SK-N-SH (cell line): Measurements from ENCODE around the gene MAGI2. TPM values are rescaled to one million over a fixed set of nuclear protein-coding genes. Genes with fewer than 3 reads are reported as not detected.

Source experiments
- CTCF ChIA-PET: fragments of 300-600, 350-600 bp; formaldehyde crosslinking; extraction: SDS; loops from one replicate; lab custom pipeline; 2021; lab: Yijun Ruan, JAX
- POLR2A ChIA-PET: fragments of 350-600 bp; sonication (Branson Sonifier 250); formaldehyde crosslinking; extraction: SDS; loops from one replicate; lab custom pipeline; 2020; ENCODE audit warnings: antibody characterized with exemption, inconsistent platforms; lab: Yijun Ruan, JAX
- DNase-seq: peaks from one replicate; pipeline ENCODE4 v3.0.0; 2012
- H2AFZ ChIP-seq: fragments of 200-600 bp; sonication (generic); 2 replicates; pipeline ENCODE4 v1.8.1; 2016; ENCODE audit warnings: antibody characterized with exemption, mild to moderate bottlenecking, low read depth
- H3F3A ChIP-seq: fragments of 200-600 bp; sonication (generic); replicated peaks from 2 replicates; pipeline ENCODE3; 2016; ENCODE audit warnings: antibody characterized with exemption, mild to moderate bottlenecking; ENCODE audit not compliant: insufficient read depth
- H3K27ac ChIP-seq, 2 experiments: fragments of 200-500 bp in 1 of 2; fragments of 200-600 bp in 1 of 2; sonication (Bioruptor generic) in 1 of 2; sonication (generic), shearing (Covaris generic) in 1 of 2; 2 replicates each; pipeline versions ENCODE4 v1.5.1 to v1.6.1; 2014 to 2016; ENCODE audit warnings: low read depth in 2 of 2, inconsistent platforms in 1 of 2, low read length in 1 of 2, mild to moderate bottlenecking in 1 of 2, mixed read lengths in 1 of 2
- H3K27me3 ChIP-seq: fragments of 200-600 bp; sonication (generic), shearing (Covaris generic); 2 replicates; pipeline ENCODE4 v1.6.1; 2016; ENCODE audit warnings: mixed run types; ENCODE audit not compliant: insufficient read depth
- H3K36me3 ChIP-seq, 2 experiments: fragments of 200-500 bp in 1 of 2; fragments of 200-600 bp in 1 of 2; sonication (Bioruptor generic) in 1 of 2; sonication (generic) in 1 of 2; replicated peaks in 1 of 2; 2 replicates each; pipeline versions ENCODE3 to v1.5.1; 2014 to 2016; ENCODE audit warnings: low read length in 1 of 2, mild to moderate bottlenecking in 1 of 2; ENCODE audit not compliant: insufficient read depth in 2 of 2, control insufficient read depth in 1 of 2
- H3K4me1 ChIP-seq, 2 experiments: fragments of 200-500 bp in 1 of 2; fragments of 200-600 bp in 1 of 2; sonication (Bioruptor generic) in 1 of 2; sonication (generic), shearing (Covaris generic) in 1 of 2; 2 replicates each; pipeline versions ENCODE4 v1.5.1 to v1.6.1; 2014 to 2016; ENCODE audit warnings: low read depth in 1 of 2, low read length in 1 of 2, mixed run types in 1 of 2; ENCODE audit not compliant: insufficient read depth in 2 of 2, control insufficient read depth in 1 of 2
- H3K4me2 ChIP-seq: fragments of 200-600 bp; sonication (generic), shearing (Covaris generic); 2 replicates; pipeline ENCODE4 v1.6.1; 2017; ENCODE audit warnings: mixed run types
- H3K4me3 ChIP-seq, 2 experiments: fragments of 200-500 bp in 1 of 2; fragments of 200-600 bp in 1 of 2; sonication (Bioruptor generic) in 1 of 2; sonication (generic), shearing (Covaris generic) in 1 of 2; 2 replicates each; pipeline versions ENCODE4 v1.5.1 to v1.8.1; 2014 to 2016; ENCODE audit warnings: low read depth in 2 of 2, inconsistent platforms in 1 of 2, low read length in 1 of 2, mild to moderate bottlenecking in 1 of 2, mixed read lengths in 1 of 2, moderate library complexity in 1 of 2
- H3K79me2 ChIP-seq: fragments of 200-600 bp; sonication (generic); 2 replicates; pipeline ENCODE4 v1.8.1; 2017; ENCODE audit warnings: mild to moderate bottlenecking; ENCODE audit not compliant: insufficient read depth
- H3K9ac ChIP-seq: fragments of 200-600 bp; sonication (generic); 2 replicates; pipeline ENCODE4 v1.6.1; 2017; ENCODE audit warnings: mixed run types
- H3K9me2 ChIP-seq: fragments of 200-600 bp; sonication (generic); 2 replicates; pipeline ENCODE4 v1.6.1; 2017; ENCODE audit warnings: mixed run types
- H3K9me3 ChIP-seq: fragments of 200-600 bp; sonication (generic); 2 replicates; pipeline ENCODE4 v1.6.1; 2017; ENCODE audit warnings: mixed run types, mild to moderate bottlenecking, moderate library complexity
- H4K20me1 ChIP-seq: fragments of 200-600 bp; sonication (generic); 2 replicates; pipeline ENCODE4 v1.6.1; 2017; ENCODE audit warnings: mild to moderate bottlenecking, mixed run types; ENCODE audit not compliant: insufficient read depth
- FOSL2 ChIP-seq: IDR thresholded peaks from 2 replicates; pipeline ENCODE4 v1.4.0; 2012; ENCODE audit warnings: low read depth, mild to moderate bottlenecking, moderate library complexity, borderline replicate concordance
- FOXJ3 ChIP-seq: sonication (generic); formaldehyde crosslinking; IDR thresholded peaks from 2 replicates; pipeline ENCODE4 v1.5.1; 2020; ENCODE audit warnings: mild to moderate bottlenecking, missing genetic modification reagents
- JUND ChIP-seq: IDR thresholded peaks from 2 replicates; pipeline ENCODE4 v1.4.0; 2012
- NFIC ChIP-seq: IDR thresholded peaks from 2 replicates; pipeline ENCODE4 v1.4.0; 2012; ENCODE audit warnings: borderline replicate concordance
- NRF1 ChIP-seq: IDR thresholded peaks from 2 replicates; pipeline ENCODE4 v1.6.1; 2012; ENCODE audit warnings: low read depth, mild to moderate bottlenecking, low read length
- POLR2AphosphoS5 ChIP-seq: IDR thresholded peaks from 2 replicates; pipeline ENCODE4 v1.6.1; 2012; ENCODE audit warnings: low read depth, low read length
- RCOR1 ChIP-seq: fragments of 150-350 bp; IDR thresholded peaks from 2 replicates; pipeline ENCODE4 v1.6.1; 2017; ENCODE audit warnings: antibody characterized with exemption, low read length
- RXRA ChIP-seq: IDR thresholded peaks from 2 replicates; pipeline ENCODE4 v1.4.0; 2012; ENCODE audit warnings: low read depth, mild to moderate bottlenecking, borderline replicate concordance
- YY1 ChIP-seq: IDR thresholded peaks from 2 replicates; pipeline ENCODE4 v1.4.0; 2012; ENCODE audit warnings: low read depth, mild to moderate bottlenecking
- WGBS: methylation state at CpG from one replicate; pipeline ENCODE4 v1.1.6; 2017; ENCODE audit warnings: low lambda C conversion rate; 5-methylcytosine and 5-hydroxymethylcytosine counted together
- polyA plus RNA-seq, 3 experiments: library from polyadenylated mRNA; depleted of rRNA; stranded (reverse); fragments of >200 nt; gene quantifications; 2 replicates each; pipeline ENCODE4 v1.2.3, GENCODE V29; 2012
- TF ChIP-seq, protein P1 (sequence below): fragments of 150-350 bp; IDR thresholded peaks from 2 replicates; pipeline ENCODE4 v1.6.1; 2016; ENCODE audit warnings: mild to moderate bottlenecking, low read depth, low read length
- TF ChIP-seq, protein P2 (sequence below): fragments of 200-600 bp; sonication (generic); IDR thresholded peaks from 2 replicates; pipeline ENCODE4 v1.6.1; 2017; ENCODE audit warnings: antibody characterized with exemption, mild to moderate bottlenecking, moderate library complexity
- TF ChIP-seq, protein P3 (sequence below): IDR thresholded peaks from 2 replicates; pipeline ENCODE4 v1.6.1; 2012; ENCODE audit warnings: mild to moderate bottlenecking, low read depth, low read length, moderate library complexity

MAGI2 gene
- polyA plus RNA-seq, 1 of the 3 experiments (the other 2 are of a cell fraction) = 1.1 TPM

DNA sequence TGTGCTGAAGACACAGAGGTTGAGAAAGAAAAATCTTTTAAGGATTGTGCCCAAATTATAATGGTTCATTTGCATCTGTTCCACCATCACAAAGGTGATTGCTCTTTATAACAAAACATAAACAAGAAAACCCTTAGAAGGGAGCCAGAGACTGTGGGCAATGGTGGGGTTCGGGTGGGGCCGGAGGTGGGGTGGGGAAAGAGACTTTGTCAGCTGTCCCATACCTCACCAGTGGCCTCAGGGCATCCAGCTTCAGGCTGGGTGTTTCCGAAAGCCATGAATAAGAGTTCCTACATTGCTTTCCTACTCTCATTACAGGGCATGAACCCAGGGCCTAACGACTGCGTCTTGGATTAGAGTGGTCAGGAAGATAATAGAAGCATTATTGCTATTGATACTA lies 1427.0 kb downstream of the MAGI2 start:
- H4K20me1 ChIP-seq = no peaks in the 10 kb centered on the region
- WGBS = 79% methylated on average over 5 of the region's 5 CpGs
- H3K9me3 ChIP-seq = no peaks in the 10 kb centered on the region
- ChIA-PET CTCF (interaction anchor here (0.8 to 1.4 kb wide), 2 partner anchors 43 to 200 kb away, joined by 3 to 5 read pairs; no protein-coding TSS in a partner anchor), POLR2A (no interaction called here)
- no peak overlapping the region for H2AFZ ChIP-seq
- TF ChIP-seq NRF1 (no peak), POLR2AphosphoS5 (no peak), NFIC (no peak), JUND (no peak), RCOR1 (no peak), YY1 (no peak)
- TF ChIP-seq, protein P1, sequence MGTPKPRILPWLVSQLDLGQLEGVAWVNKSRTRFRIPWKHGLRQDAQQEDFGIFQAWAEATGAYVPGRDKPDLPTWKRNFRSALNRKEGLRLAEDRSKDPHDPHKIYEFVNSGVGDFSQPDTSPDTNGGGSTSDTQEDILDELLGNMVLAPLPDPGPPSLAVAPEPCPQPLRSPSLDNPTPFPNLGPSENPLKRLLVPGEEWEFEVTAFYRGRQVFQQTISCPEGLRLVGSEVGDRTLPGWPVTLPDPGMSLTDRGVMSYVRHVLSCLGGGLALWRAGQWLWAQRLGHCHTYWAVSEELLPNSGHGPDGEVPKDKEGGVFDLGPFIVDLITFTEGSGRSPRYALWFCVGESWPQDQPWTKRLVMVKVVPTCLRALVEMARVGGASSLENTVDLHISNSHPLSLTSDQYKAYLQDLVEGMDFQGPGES = no peak
- TF ChIP-seq, protein P2, sequence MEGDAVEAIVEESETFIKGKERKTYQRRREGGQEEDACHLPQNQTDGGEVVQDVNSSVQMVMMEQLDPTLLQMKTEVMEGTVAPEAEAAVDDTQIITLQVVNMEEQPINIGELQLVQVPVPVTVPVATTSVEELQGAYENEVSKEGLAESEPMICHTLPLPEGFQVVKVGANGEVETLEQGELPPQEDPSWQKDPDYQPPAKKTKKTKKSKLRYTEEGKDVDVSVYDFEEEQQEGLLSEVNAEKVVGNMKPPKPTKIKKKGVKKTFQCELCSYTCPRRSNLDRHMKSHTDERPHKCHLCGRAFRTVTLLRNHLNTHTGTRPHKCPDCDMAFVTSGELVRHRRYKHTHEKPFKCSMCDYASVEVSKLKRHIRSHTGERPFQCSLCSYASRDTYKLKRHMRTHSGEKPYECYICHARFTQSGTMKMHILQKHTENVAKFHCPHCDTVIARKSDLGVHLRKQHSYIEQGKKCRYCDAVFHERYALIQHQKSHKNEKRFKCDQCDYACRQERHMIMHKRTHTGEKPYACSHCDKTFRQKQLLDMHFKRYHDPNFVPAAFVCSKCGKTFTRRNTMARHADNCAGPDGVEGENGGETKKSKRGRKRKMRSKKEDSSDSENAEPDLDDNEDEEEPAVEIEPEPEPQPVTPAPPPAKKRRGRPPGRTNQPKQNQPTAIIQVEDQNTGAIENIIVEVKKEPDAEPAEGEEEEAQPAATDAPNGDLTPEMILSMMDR = no peak
- TF ChIP-seq, protein P3, sequence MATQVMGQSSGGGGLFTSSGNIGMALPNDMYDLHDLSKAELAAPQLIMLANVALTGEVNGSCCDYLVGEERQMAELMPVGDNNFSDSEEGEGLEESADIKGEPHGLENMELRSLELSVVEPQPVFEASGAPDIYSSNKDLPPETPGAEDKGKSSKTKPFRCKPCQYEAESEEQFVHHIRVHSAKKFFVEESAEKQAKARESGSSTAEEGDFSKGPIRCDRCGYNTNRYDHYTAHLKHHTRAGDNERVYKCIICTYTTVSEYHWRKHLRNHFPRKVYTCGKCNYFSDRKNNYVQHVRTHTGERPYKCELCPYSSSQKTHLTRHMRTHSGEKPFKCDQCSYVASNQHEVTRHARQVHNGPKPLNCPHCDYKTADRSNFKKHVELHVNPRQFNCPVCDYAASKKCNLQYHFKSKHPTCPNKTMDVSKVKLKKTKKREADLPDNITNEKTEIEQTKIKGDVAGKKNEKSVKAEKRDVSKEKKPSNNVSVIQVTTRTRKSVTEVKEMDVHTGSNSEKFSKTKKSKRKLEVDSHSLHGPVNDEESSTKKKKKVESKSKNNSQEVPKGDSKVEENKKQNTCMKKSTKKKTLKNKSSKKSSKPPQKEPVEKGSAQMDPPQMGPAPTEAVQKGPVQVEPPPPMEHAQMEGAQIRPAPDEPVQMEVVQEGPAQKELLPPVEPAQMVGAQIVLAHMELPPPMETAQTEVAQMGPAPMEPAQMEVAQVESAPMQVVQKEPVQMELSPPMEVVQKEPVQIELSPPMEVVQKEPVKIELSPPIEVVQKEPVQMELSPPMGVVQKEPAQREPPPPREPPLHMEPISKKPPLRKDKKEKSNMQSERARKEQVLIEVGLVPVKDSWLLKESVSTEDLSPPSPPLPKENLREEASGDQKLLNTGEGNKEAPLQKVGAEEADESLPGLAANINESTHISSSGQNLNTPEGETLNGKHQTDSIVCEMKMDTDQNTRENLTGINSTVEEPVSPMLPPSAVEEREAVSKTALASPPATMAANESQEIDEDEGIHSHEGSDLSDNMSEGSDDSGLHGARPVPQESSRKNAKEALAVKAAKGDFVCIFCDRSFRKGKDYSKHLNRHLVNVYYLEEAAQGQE = no peak
- H3K9ac ChIP-seq = no peak overlapping the region
- H3F3A ChIP-seq = no peaks in the 10 kb centered on the region
- H3K79me2 ChIP-seq = no peaks in the 10 kb centered on the region
- H3K4me2 ChIP-seq = no peak overlapping the region
- no peak for DNase-seq
- no peaks in the 10 kb centered on the region for H3K9me2 ChIP-seq
- H3K27me3 ChIP-seq = no peaks in the 10 kb centered on the region
- H3K4me1 ChIP-seq = no peaks in the 10 kb centered on the region
- H3K36me3 ChIP-seq = no peaks in the 10 kb centered on the region
- no peak overlapping the region for H3K4me3 ChIP-seq
- H3K27ac ChIP-seq = no peak overlapping the region

DNA sequence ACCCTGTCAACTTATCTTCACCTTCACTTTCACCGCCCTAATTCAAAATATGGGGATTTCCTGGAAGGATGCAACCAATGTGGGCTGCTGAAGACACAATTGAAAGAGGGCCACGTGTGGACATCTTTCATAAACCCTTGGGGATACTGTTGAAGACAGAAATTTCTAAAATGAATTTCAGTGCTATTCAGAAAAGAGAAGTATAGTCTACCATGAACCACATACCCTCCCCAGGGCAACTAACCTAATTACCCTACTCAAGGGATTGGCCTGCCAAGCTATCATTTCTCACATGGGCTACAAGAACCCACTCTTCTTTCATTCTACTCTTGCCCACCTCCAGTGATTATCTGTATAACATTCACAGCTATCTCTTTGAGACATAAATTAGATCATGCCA lies 1428.9 kb downstream of the MAGI2 start:
- no peaks in the 10 kb centered on the region for H4K20me1 ChIP-seq
- peaks cover 13% of the 10 kb centered on the region for H3F3A ChIP-seq
- peaks cover 0 to 7% of the 10 kb centered on the region in 2 experiments; a peak in 2 of 4 replicates for H3K4me1 ChIP-seq
- no peaks in the 10 kb centered on the region for H3K9me2 ChIP-seq
- H3K9me3 ChIP-seq = no peaks in the 10 kb centered on the region
- no peak for TF ChIP-seq FOXJ3 (CRISPR knock-in tag)
- TF ChIP-seq JUND = no peak
- TF ChIP-seq, protein P2 = no peak
- no peak for TF ChIP-seq FOSL2
- no peak for TF ChIP-seq RXRA
- TF ChIP-seq POLR2AphosphoS5 = no peak
- H3K36me3 ChIP-seq = no peaks in the 10 kb centered on the region
- no peak for DNase-seq
- H3K9ac ChIP-seq = no peak overlapping the region
- no peak overlapping the region for H3K4me3 ChIP-seq
- H3K79me2 ChIP-seq = no peaks in the 10 kb centered on the region
- H3K4me2 ChIP-seq = no peak overlapping the region
- ChIA-PET POLR2A (no interaction called here), CTCF (interaction anchor here (1.5 kb wide), 1 partner anchor 202 kb away, joined by 5 read pairs; no protein-coding TSS in a partner anchor)
- H3K27ac ChIP-seq = no peak overlapping the region
- no peaks in the 10 kb centered on the region for H3K27me3 ChIP-seq
- WGBS = 61% methylated on average over 2 of the region's 2 CpGs
- H2AFZ ChIP-seq = no peak overlapping the region
